H7 (cell line): ENCODE measurements around the gene NUP205. TPM values are rescaled to one million over a fixed set of nuclear protein-coding genes. Genes with fewer than 3 reads are reported as not detected.

Experiments used
- DNase-seq: peaks from one replicate; pipeline ENCODE4 v3.0.0; 2012
- H3K27me3 ChIP-seq: 2 replicates; pipeline ENCODE4 v1.6.0; 2011; ENCODE audit warnings: mild to moderate bottlenecking, low read length; ENCODE audit not compliant: control insufficient read depth, insufficient read depth
- H3K36me3 ChIP-seq: replicated peaks from 2 replicates; pipeline ENCODE4 v1.5.1; 2011; ENCODE audit warnings: low read length; ENCODE audit not compliant: control insufficient read depth, insufficient read depth
- H3K4me3 ChIP-seq: 2 replicates; pipeline ENCODE4 v1.5.1; 2011; ENCODE audit warnings: low read depth, mild to moderate bottlenecking, control low read depth, low read length, moderate library complexity; ENCODE audit not compliant: insufficient read depth
- total RNA-seq: library from RNA; depleted of rRNA; stranded (reverse); fragments of >200 nt; shearing (Covaris generic); gene quantifications from 2 replicates; pipeline ENCODE4 v1.2.3, GENCODE V29; 2014

NUP205 gene
- total RNA-seq, 1 experiment from 2014 or later: 138 TPM

- Histone ChIP-seq H3K36me3 (no peaks in the 10 kb centered on the region), H3K4me3 (no peak overlapping the region), H3K27me3 (no peaks in the 10 kb centered on the region)
- DNase-seq: no peak
Measured at GRCh38 chr7:135523146-135523545, 34.6 kb upstream of the NUP205 start.

GRCh38 chr7:135525426-135525825, 32.3 kb upstream of the NUP205 start:
- no peaks in the 10 kb centered on the region for H3K36me3 ChIP-seq
- no peaks in the 10 kb centered on the region for H3K27me3 ChIP-seq
- no peak overlapping the region for H3K4me3 ChIP-seq
- no peak for DNase-seq

- no peaks in the 10 kb centered on the region for H3K36me3 ChIP-seq
- H3K4me3 ChIP-seq: no peak overlapping the region
- DNase-seq: no peak
- no peaks in the 10 kb centered on the region for H3K27me3 ChIP-seq
Measured at GRCh38 chr7:135527025-135527424, 30.7 kb upstream of the NUP205 start.

- Histone ChIP-seq H3K36me3 (no peaks in the 10 kb centered on the region), H3K4me3 (no peak overlapping the region), H3K27me3 (no peaks in the 10 kb centered on the region)
- DNase-seq: no peak
Measured at GRCh38 chr7:135536150-135536549, 21.6 kb upstream of the NUP205 start.

DNA sequence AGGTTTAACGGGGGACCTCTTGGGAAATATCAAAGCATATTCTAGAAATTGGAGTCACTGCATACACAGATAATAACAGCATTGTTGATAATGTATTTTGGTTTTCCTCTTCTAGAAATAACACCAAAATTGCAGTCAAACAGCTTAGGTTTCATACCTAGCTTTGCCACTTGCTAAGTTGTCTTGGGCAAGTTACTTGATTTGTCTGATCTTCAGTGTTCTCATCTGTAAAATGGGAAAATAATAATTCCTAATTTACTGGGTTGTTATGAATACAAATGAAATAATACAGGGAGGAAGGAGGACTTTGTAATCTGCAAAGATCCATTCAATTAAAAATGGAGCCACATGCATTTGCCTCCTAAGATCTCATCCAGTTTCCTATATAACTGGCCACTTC, 20.3 kb upstream of the NUP205 start:
- DNase-seq: no peak
- H3K4me3 ChIP-seq: no peak overlapping the region
- H3K36me3 ChIP-seq: no peaks in the 10 kb centered on the region
- no peaks in the 10 kb centered on the region for H3K27me3 ChIP-seq

DNA sequence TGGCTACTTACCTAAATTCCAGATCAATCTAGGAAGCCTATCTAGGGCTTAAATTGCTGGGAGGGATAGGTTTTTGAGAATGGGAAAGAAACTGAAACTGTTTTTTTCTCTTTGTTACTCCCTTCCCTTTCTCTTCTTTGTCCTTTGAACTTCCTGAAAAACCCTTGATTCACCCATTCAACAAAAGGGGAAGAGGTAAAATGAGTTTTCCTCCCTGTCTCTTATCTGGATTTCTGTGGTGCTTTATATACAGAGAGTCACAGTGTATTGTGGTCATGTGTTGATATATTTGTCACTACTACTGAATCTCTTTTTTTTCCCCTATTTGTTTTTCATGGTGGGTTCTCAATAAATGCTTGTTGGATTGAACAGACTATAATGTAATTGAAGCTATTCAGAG, 19.8 kb upstream of the NUP205 start:
- DNase-seq: no peak
- Histone ChIP-seq H3K27me3 (no peaks in the 10 kb centered on the region), H3K4me3 (no peak overlapping the region), H3K36me3 (no peaks in the 10 kb centered on the region)

DNA sequence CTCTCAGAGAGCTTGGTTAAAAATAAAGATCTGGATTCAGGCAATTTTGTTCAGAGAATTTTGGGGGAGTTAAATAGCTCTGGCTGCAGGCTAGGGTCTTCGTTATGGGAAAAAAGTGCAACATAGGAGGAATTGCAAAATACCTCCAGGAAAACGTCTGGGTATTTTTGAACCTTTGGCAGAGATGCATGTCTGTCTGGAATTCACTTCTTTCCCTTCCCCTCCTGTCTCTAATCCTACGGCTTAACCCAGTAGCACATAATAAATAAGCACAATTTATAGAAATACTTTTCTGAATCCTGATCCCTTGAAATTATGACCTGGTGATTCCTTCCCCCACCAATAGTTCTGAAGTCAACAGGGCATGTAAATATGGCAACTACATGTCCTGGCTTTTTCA, 19.3 kb upstream of the NUP205 start:
- DNase-seq: no peak
- no peaks in the 10 kb centered on the region for H3K27me3 ChIP-seq
- no peak overlapping the region for H3K4me3 ChIP-seq
- no peaks in the 10 kb centered on the region for H3K36me3 ChIP-seq

- Histone ChIP-seq H3K36me3 (no peaks in the 10 kb centered on the region), H3K27me3 (no peaks in the 10 kb centered on the region), H3K4me3 (no peak overlapping the region)
- DNase-seq: no peak
Measured at GRCh38 chr7:135539629-135540028, 18.1 kb upstream of the NUP205 start.

- DNase-seq: no peak
- Histone ChIP-seq H3K27me3 (no peaks in the 10 kb centered on the region), H3K4me3 (no peak overlapping the region), H3K36me3 (no peaks in the 10 kb centered on the region)
Measured at GRCh38 chr7:135541029-135541428, 16.7 kb upstream of the NUP205 start.

GRCh38 chr7:135550196-135550595, 7.5 kb upstream of the NUP205 start:
- no peak for DNase-seq
- Histone ChIP-seq H3K27me3 (no peaks in the 10 kb centered on the region), H3K36me3 (no peaks in the 10 kb centered on the region), H3K4me3 (no peak overlapping the region)

DNA sequence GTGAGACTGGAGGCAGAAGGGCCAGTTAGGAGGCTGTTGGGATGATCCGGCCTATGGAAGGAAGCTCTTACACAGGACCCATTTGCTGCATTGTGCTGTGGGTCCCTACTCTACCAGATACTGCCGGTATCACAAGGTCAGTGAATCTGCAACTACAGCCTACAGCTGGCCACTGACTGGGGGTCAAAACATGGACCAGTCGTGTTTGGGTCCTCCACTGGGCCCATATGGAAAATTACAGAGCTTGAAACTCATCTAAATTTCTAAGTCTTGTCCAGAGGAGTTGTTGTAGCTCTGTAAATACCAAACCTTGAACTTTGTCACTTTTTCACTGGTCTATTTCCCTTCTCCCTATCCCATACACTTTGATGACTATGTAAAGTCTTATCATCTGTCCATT, 5.6 kb upstream of the NUP205 start:
- Histone ChIP-seq H3K27me3 (no peaks in the 10 kb centered on the region), H3K36me3 (no peaks in the 10 kb centered on the region), H3K4me3 (no peak overlapping the region)
- no peak for DNase-seq

GRCh38 chr7:135553346-135553745, 4.4 kb upstream of the NUP205 start:
- Histone ChIP-seq H3K4me3 (no peak overlapping the region), H3K36me3 (no peaks in the 10 kb centered on the region), H3K27me3 (no peaks in the 10 kb centered on the region)
- DNase-seq: no peak

DNA sequence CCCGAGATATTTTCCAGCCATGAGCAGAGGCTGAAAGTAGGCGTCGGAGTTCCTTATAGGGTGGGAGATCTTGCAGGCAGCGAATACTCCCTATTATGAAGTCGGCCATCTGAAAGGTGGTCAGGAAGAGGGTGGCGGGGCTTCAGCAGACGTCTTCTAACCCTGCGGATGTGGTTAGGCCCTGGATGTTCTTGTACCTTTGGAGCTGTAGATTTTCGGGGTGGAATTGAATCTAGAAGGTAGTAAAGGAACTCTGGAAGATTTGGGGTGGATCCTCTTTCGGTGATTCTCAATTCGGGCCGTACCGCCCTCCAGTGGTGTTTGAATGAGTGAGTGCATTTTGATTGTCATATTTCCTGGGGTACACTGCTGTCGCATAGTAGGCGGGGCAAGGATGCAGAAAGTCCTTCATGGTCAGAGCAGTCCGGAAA, 635 bp downstream of the NUP205 start:
- Histone ChIP-seq H3K4me3 (peak overlapping the region; percentile 94), H3K36me3 (no peaks in the 10 kb centered on the region), H3K27me3 (no peaks in the 10 kb centered on the region)
- peak; percentile 67 for DNase-seq

GRCh38 chr7:135558881-135559280, 1.2 kb downstream of the NUP205 start:
- H3K36me3 ChIP-seq: no peaks in the 10 kb centered on the region
- no peaks in the 10 kb centered on the region for H3K27me3 ChIP-seq
- peak overlapping the region; percentile 94 for H3K4me3 ChIP-seq
- no peak for DNase-seq

- Histone ChIP-seq H3K27me3 (no peaks in the 10 kb centered on the region), H3K36me3 (no peaks in the 10 kb centered on the region), H3K4me3 (no peak overlapping the region)
- no peak for DNase-seq
Measured at GRCh38 chr7:135560631-135561030, 2.9 kb downstream of the NUP205 start.

GRCh38 chr7:135562720-135563119, 5.0 kb downstream of the NUP205 start:
- DNase-seq: peak; percentile 46
- no peaks in the 10 kb centered on the region for H3K36me3 ChIP-seq

More at GRCh38 chr7:135562720-135563119, 5.0 kb downstream of the NUP205 start:
- Histone ChIP-seq H3K4me3 (no peak overlapping the region), H3K27me3 (no peaks in the 10 kb centered on the region)
